H9 (cell line): ENCODE data around the gene NCAM2. TPM values are rescaled to one million over a fixed set of nuclear protein-coding genes. Genes with fewer than 3 reads are reported as not detected.

Experiments
- DNase-seq: peaks from one replicate; pipeline ENCODE4 v3.0.0-alpha.2; 2017
- H2AFZ ChIP-seq: one replicate; pipeline ENCODE4 v1.6.1; 2013; ENCODE audit warnings: mild to moderate bottlenecking, low read length, control low read depth, moderate library complexity
- H2AK5ac ChIP-seq: 2 replicates; pipeline ENCODE4 v1.6.1; 2013; ENCODE audit warnings: low read length, control low read depth, mixed read lengths; ENCODE audit not compliant: insufficient read length
- H2BK120ac ChIP-seq: one replicate; pipeline ENCODE4 v1.6.1; 2013; ENCODE audit warnings: low read depth, mild to moderate bottlenecking, low read length, control low read depth, inconsistent platforms; ENCODE audit not compliant: poor library complexity, severe bottlenecking
- H2BK12ac ChIP-seq: 2 replicates; pipeline ENCODE4 v1.6.1; 2013; ENCODE audit warnings: low read length, control low read depth, mixed read lengths, low read depth; ENCODE audit not compliant: insufficient read length
- H2BK15ac ChIP-seq: 2 replicates; pipeline ENCODE4 v1.6.1; 2013; ENCODE audit warnings: low read depth, low read length, control low read depth
- H2BK20ac ChIP-seq: one replicate; pipeline ENCODE4 v1.6.1; 2013; ENCODE audit warnings: low read depth, mild to moderate bottlenecking, low read length, control low read depth, inconsistent platforms; ENCODE audit not compliant: poor library complexity, severe bottlenecking
- H2BK5ac ChIP-seq: 2 replicates; pipeline ENCODE4 v1.6.1; 2013; ENCODE audit warnings: low read length, control low read depth, mixed read lengths; ENCODE audit not compliant: insufficient read length
- H3K14ac ChIP-seq: 2 replicates; pipeline ENCODE4 v1.6.1; 2013; ENCODE audit warnings: low read length, control low read depth; ENCODE audit not compliant: insufficient read depth
- H3K18ac ChIP-seq: 2 replicates; pipeline ENCODE4 v1.6.1; 2013; ENCODE audit warnings: low read depth, mild to moderate bottlenecking, mixed read lengths, low read length, control low read depth; ENCODE audit not compliant: insufficient read length
- H3K23ac ChIP-seq: 2 replicates; pipeline ENCODE4 v1.6.1; 2013; ENCODE audit warnings: low read length, control low read depth, mixed read lengths, low read depth; ENCODE audit not compliant: insufficient read length
- H3K23me2 ChIP-seq: 2 replicates; pipeline ENCODE4 v1.6.1; 2013; ENCODE audit warnings: low read depth, mild to moderate bottlenecking, mixed read lengths, low read length, control low read depth; ENCODE audit not compliant: insufficient read length, poor library complexity, severe bottlenecking
- H3K27ac ChIP-seq: 2 replicates; pipeline ENCODE4 v1.5.1; 2013; ENCODE audit warnings: low read length, control low read depth, mixed read lengths, low read depth; ENCODE audit not compliant: insufficient read length
- H3K27me3 ChIP-seq: 2 replicates; pipeline ENCODE4 v1.6.1; 2013; ENCODE audit warnings: low read length, control low read depth, inconsistent platforms; ENCODE audit not compliant: insufficient read depth
- H3K4ac ChIP-seq: 2 replicates; pipeline ENCODE4 v1.6.1; 2013; ENCODE audit warnings: low read depth, mild to moderate bottlenecking, control low read depth, inconsistent platforms, low read length, moderate library complexity
- H3K4me1 ChIP-seq: 2 replicates; pipeline ENCODE4 v1.6.1; 2013; ENCODE audit warnings: low read length, control low read depth, inconsistent platforms; ENCODE audit not compliant: insufficient read depth
- H3K4me2 ChIP-seq: 2 replicates; pipeline ENCODE4 v1.6.1; 2013; ENCODE audit warnings: low read length, control low read depth, mixed read lengths; ENCODE audit not compliant: insufficient read length, insufficient read depth
- H3K56ac ChIP-seq: 2 replicates; pipeline ENCODE4 v1.6.1; 2013; ENCODE audit warnings: low read depth, mild to moderate bottlenecking, mixed read lengths, low read length, control low read depth; ENCODE audit not compliant: insufficient read length
- H3K79me1 ChIP-seq: 2 replicates; pipeline ENCODE4 v1.6.1; 2013; ENCODE audit warnings: low read depth, mild to moderate bottlenecking, moderate library complexity, low read length, control low read depth, inconsistent platforms; ENCODE audit not compliant: insufficient read depth, poor library complexity, severe bottlenecking
- H3K79me2 ChIP-seq: 2 replicates; pipeline ENCODE4 v1.6.1; 2013; ENCODE audit warnings: low read length, control low read depth, inconsistent platforms; ENCODE audit not compliant: insufficient read depth
- H3K9ac ChIP-seq: 2 replicates; pipeline ENCODE4 v1.6.1; 2013; ENCODE audit warnings: low read length, control low read depth, mixed read lengths; ENCODE audit not compliant: insufficient read length; ENCODE audit errors: extremely low read depth
- H3K9me3 ChIP-seq: one replicate; pipeline ENCODE4 v1.6.1; 2013; ENCODE audit warnings: low read depth, low read length, inconsistent platforms; ENCODE audit not compliant: control insufficient read depth
- H3T11ph ChIP-seq: one replicate; pipeline ENCODE4 v1.6.1; 2013; ENCODE audit warnings: mild to moderate bottlenecking, low read length, control low read depth, inconsistent platforms
- H4K20me1 ChIP-seq: one replicate; pipeline ENCODE4 v1.6.1; 2013; ENCODE audit not compliant: control insufficient read depth, insufficient read length, insufficient read depth
- H4K5ac ChIP-seq: 2 replicates; pipeline ENCODE4 v1.6.1; 2013; ENCODE audit warnings: low read depth, mild to moderate bottlenecking, mixed read lengths, low read length, control low read depth; ENCODE audit not compliant: insufficient read length
- H4K8ac ChIP-seq: replicated peaks from 2 replicates; pipeline ENCODE4 v1.6.1; 2013; ENCODE audit warnings: low read length, control low read depth, mixed read lengths, low read depth; ENCODE audit not compliant: insufficient read length
- H4K91ac ChIP-seq: 2 replicates; pipeline ENCODE4 v1.6.1; 2013; ENCODE audit warnings: low read depth, mild to moderate bottlenecking, moderate library complexity, mixed read lengths, low read length, control low read depth; ENCODE audit not compliant: insufficient read length
- H3K27ac Mint-ChIP-seq, 3 experiments: 2 replicates in 2 of 3; 3 replicates in 1 of 3; pipeline ENCODE4 v1.8.0; 2020 to 2021; ENCODE audit warnings: mixed read lengths in 3 of 3, mild to moderate bottlenecking in 1 of 3, moderate library complexity in 1 of 3
- H3K27me3 Mint-ChIP-seq: 2 replicates; pipeline ENCODE4 v1.8.0; 2021; ENCODE audit warnings: low read depth, mild to moderate bottlenecking, moderate library complexity, mixed read lengths
- H3K36me3 Mint-ChIP-seq, 3 experiments: 2 replicates in 2 of 3; 3 replicates in 1 of 3; pipeline ENCODE4 v1.8.0; 2020 to 2021; ENCODE audit warnings: low read depth in 3 of 3, mixed read lengths in 3 of 3; ENCODE audit not compliant: insufficient read depth in 1 of 3
- H3K4me1 Mint-ChIP-seq, 2 experiments: 2 replicates each; pipeline ENCODE4 v1.8.0; 2020; ENCODE audit warnings: mixed read lengths in 2 of 2
- H3K4me3 Mint-ChIP-seq, 2 experiments: 2 replicates in 1 of 2; 3 replicates in 1 of 2; pipeline ENCODE4 v1.8.0; 2020 to 2021; ENCODE audit warnings: mild to moderate bottlenecking in 2 of 2, mixed read lengths in 2 of 2, moderate library complexity in 1 of 2
- H3K9me3 Mint-ChIP-seq, 2 experiments: 2 replicates in 1 of 2; 3 replicates in 1 of 2; pipeline ENCODE4 v1.8.0; 2020; ENCODE audit warnings: mild to moderate bottlenecking in 2 of 2, mixed read lengths in 2 of 2, moderate library complexity in 1 of 2
- CTCF ChIP-seq: fragments of 200-600 bp; sonication (generic); conservative IDR thresholded peaks from 3 replicates; pipeline ENCODE4 v1.8.0; 2021; ENCODE audit warnings: antibody characterized with exemption, mild to moderate bottlenecking
- WGBS: extraction: QIAGEN DNeasy Blood & Tissue Kit; methylation state at CpG from one replicate; pipeline ENCODE4 v1.1.7; 2013; ENCODE audit warnings: missing lambda C conversion rate, low lambda C conversion rate, mixed read lengths; ENCODE audit not compliant: insufficient read length; ENCODE audit errors: extremely low coverage; 5-methylcytosine and 5-hydroxymethylcytosine counted together
- total RNA-seq: library from RNA; stranded (reverse); gene quantifications from 2 replicates; pipeline ENCODE4 v1.2.1, GENCODE V29; 2021

Gene NCAM2
- total RNA-seq, 1 experiment from 2014 or later, result 2.2 TPM

- Histone ChIP-seq H4K91ac (no peak overlapping the region), H2AK5ac (no peak overlapping the region), H3K27ac (no peak overlapping the region), H3K4ac (no peak overlapping the region), H2BK20ac (no peak overlapping the region), H3K23me2 (no peaks in the 10 kb centered on the region), H3K4me1 (no peaks in the 10 kb centered on the region), H3K14ac (no peak overlapping the region), H2BK120ac (no peak overlapping the region), H3K23ac (no peak overlapping the region), H2BK15ac (no peak overlapping the region), H4K8ac (no peak overlapping the region), H3K9ac (no peak overlapping the region), H3K27me3 (no peaks in the 10 kb centered on the region), H2BK12ac (no peak overlapping the region), H3K4me2 (no peak overlapping the region), H3T11ph (no peak overlapping the region), H3K56ac (no peak overlapping the region), H3K79me2 (no peaks in the 10 kb centered on the region), H3K9me3 (no peaks in the 10 kb centered on the region), H3K79me1 (no peaks in the 10 kb centered on the region), H2AFZ (no peak overlapping the region), H4K20me1 (no peaks in the 10 kb centered on the region), H3K18ac (no peak overlapping the region), H2BK5ac (no peak overlapping the region), H4K5ac (no peak overlapping the region)
- no peaks in the 10 kb centered on the region for H3K9me3 Mint-ChIP-seq
- no peaks in the 10 kb centered on the region for H3K27me3 Mint-ChIP-seq
- no peak overlapping the region for H3K27ac Mint-ChIP-seq
- WGBS, result no CpG with 5 or more reads among the region's 2 CpGs
- no peak for DNase-seq
- no peak overlapping the region for H3K4me3 Mint-ChIP-seq
- TF ChIP-seq CTCF, result no peak
- H3K4me1 Mint-ChIP-seq, result no peaks in the 10 kb centered on the region
- no peaks in the 10 kb centered on the region; a peak in 1 of 7 replicates for H3K36me3 Mint-ChIP-seq
Observed at GRCh38 chr21:21137986-21138385, 139.8 kb downstream of the NCAM2 start.
